Fibroblast of mammary gland (primary cell): ENCODE measurements around the gene TMEM202.
A peak's percentile ranks its signal among the peaks of the same experiment; 100 is the strongest.

Source experiments
- DNase-seq: peaks from one replicate; pipeline ENCODE4 v3.0.0-alpha.2; 2010; ENCODE audit warnings: low read depth
- H3K4me3 ChIP-seq: 2 replicates; pipeline ENCODE4 v1.5.1; 2011; ENCODE audit warnings: low read depth, mild to moderate bottlenecking, low read length, moderate library complexity; ENCODE audit not compliant: control insufficient read depth
- CTCF ChIP-seq: conservative IDR thresholded peaks from 2 replicates; pipeline ENCODE4 v1.5.1; 2011; ENCODE audit warnings: low read depth, low read length, inconsistent platforms; ENCODE audit not compliant: control insufficient read depth, insufficient read depth

TMEM202 gene

GRCh38 chr15:72397796-72398588 lies at the start of gene TMEM202:
TSS of gene TMEM202 (plus strand) at chr15:72398305. CDS start at chr15:72398327, 22 bp downstream.
- TF ChIP-seq CTCF = no peak
- DNase-seq = no peak
- H3K4me3 ChIP-seq = no peak within 1 kb of the TSS

GRCh38 chr15:72353266-72353665 lies 44.8 kb upstream of the TMEM202 start:
- no peak for TF ChIP-seq CTCF
- DNase-seq = peak; percentile 24

GRCh38 chr15:72354496-72354895 lies 43.6 kb upstream of the TMEM202 start:
- no peak overlapping the region for H3K4me3 ChIP-seq
- DNase-seq = no peak
- no peak for TF ChIP-seq CTCF

More at GRCh38 chr15:72353266-72353665, 44.8 kb upstream of the TMEM202 start:
- H3K4me3 ChIP-seq = no peak overlapping the region

- no peak for DNase-seq
- no peak for TF ChIP-seq CTCF
- no peak overlapping the region for H3K4me3 ChIP-seq
Observed at GRCh38 chr15:72358121-72358520, 40.0 kb upstream of the TMEM202 start.

GRCh38 chr15:72358650-72359171 lies 39.4 kb upstream of the TMEM202 start:
- H3K4me3 ChIP-seq = no peak overlapping the region
- TF ChIP-seq CTCF = no peak
- peak; percentile 93 for DNase-seq

GRCh38 chr15:72361176-72361575 lies 36.9 kb upstream of the TMEM202 start:
- DNase-seq = no peak
- TF ChIP-seq CTCF = no peak
- no peak overlapping the region for H3K4me3 ChIP-seq

GRCh38 chr15:72365844-72366243 lies 32.3 kb upstream of the TMEM202 start:
- H3K4me3 ChIP-seq = no peak overlapping the region
- TF ChIP-seq CTCF = no peak
- no peak for DNase-seq
